GM13976 (cell line): ENCODE results near the gene ZNF248.

Source experiments
- DNase-seq: peaks from one replicate; pipeline ENCODE4 v3.0.0; 2012; ENCODE audit warnings: low spot score
- in situ Hi-C: fragments of 300-500 bp; cut with MboI; formaldehyde crosslinking; loops from one replicate; pipeline ENCODE4 v1.12.0; 2022; ENCODE audit warnings: low sequenced_read_pairs, mixed read lengths, inconsistent platforms; ENCODE audit not compliant: unreplicated experiment
- TF ChIP-seq, protein P1 (sequence below): IDR thresholded peaks from 2 replicates; pipeline ENCODE4 v1.5.1; 2012; ENCODE audit warnings: borderline replicate concordance, mild to moderate bottlenecking; ENCODE audit not compliant: insufficient read depth; ENCODE audit errors: extremely low read depth, missing control alignments, control extremely low read depth

The ZNF248 gene

DNA sequence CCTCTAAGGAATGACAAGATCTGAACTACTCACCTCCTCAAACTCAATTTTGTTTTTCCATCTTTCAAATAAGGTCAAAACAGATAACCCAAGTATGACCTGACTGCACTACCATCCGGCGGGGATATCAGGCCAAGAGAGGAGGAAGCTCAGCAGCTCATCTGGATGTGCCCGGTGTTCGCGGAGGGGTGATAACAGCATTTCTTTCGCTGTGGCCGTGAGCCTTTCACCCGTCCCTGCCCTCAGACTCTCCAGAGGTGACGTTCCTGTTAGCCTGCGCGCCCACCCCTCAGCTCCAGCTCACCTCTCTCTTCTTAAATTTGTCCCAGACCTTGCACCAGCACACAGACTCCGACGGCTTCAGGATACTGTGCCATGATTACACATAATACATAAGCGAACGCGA is 526 bp downstream of the ZNF248 start:
- in situ Hi-C loops = no loop called here
- TF ChIP-seq, protein P1, sequence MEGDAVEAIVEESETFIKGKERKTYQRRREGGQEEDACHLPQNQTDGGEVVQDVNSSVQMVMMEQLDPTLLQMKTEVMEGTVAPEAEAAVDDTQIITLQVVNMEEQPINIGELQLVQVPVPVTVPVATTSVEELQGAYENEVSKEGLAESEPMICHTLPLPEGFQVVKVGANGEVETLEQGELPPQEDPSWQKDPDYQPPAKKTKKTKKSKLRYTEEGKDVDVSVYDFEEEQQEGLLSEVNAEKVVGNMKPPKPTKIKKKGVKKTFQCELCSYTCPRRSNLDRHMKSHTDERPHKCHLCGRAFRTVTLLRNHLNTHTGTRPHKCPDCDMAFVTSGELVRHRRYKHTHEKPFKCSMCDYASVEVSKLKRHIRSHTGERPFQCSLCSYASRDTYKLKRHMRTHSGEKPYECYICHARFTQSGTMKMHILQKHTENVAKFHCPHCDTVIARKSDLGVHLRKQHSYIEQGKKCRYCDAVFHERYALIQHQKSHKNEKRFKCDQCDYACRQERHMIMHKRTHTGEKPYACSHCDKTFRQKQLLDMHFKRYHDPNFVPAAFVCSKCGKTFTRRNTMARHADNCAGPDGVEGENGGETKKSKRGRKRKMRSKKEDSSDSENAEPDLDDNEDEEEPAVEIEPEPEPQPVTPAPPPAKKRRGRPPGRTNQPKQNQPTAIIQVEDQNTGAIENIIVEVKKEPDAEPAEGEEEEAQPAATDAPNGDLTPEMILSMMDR = no peak
- DNase-seq = peak; percentile 32

DNA sequence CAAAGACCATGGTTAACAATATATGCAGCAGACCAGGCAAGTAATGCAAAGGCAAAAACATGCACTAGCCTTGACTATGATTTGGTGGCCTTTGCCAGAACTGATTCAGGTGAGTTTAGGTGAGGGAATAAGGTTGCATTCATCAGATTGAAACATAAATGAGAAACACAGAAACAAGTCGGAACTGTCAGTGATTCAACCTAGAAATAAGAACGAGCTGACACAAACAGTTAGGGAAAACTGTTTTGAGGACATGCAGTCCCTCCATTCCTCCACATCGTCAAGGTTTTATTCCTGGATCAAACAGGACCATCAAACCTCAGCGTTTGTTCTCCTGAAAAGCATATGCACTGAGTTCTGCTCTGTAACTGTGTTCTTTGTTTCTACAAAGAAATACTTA is 1.8 kb downstream of the ZNF248 start:
- DNase-seq = no peak
- in situ Hi-C loops = no loop called here
- TF ChIP-seq, protein P1 = no peak

DNA sequence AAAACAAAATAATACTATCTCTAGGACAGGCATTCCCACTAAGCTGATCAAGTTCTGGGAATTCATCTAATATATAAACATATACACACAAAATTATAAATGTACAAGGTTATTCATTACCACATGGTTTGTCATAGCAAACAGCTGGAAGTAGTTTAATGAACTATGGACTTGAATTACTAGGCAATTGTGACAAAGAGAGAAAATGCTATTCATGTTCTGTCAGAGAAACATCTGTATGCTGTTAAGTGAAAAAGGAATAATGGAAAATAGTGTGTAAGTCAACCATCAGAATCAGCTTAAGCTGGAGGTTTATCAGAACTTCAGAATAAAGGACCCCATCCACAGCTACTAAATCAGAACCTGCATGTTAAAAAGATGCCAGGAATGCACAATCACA is 2.8 kb downstream of the ZNF248 start:
- in situ Hi-C loops = no loop called here
- no peak for DNase-seq
- TF ChIP-seq, protein P1 = no peak

DNA sequence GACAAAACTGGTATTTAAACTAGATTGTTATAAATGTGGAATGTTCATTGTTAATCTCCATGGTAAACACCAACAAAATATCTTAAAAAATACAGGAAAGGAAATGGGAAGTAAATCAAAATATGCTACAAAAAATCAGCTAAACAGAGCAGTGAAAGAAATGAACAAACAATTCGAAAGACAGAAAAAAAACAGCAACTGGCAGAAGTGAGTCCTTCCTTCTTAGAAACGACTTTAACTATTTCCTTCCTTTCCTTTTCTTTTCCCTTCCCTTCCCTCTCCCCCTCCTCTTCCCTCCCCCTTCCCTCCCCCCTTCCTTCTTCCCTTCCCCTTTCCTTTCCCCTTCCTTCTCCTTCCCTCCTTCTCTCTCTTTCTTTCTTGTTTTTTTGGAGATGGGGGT is 12.8 kb downstream of the ZNF248 start:
- no peak for DNase-seq

DNA sequence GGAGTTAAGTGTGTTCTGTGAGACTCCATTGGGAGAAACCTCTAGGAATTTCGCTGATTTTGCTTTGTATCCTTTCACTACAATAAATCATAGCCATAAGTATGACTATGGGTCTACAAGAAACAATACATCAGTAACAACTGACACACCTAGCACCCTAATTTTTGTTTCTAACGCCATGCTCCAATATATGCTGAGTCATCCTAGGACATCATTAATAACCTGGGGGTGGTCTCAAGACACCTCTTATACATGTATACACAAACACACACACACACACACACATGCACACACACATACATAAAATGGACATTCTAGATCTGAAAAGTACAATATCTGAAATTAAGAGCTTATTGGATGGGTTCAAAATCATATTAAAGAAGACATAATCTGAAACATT is 18.2 kb downstream of the ZNF248 start:
- TF ChIP-seq, protein P1 = no peak
- in situ Hi-C loops = no loop called here
- no peak for DNase-seq

More for the DNA sequence above, 12.8 kb downstream of the ZNF248 start:
- in situ Hi-C loops = no loop called here
- TF ChIP-seq, protein P1 = no peak

DNA sequence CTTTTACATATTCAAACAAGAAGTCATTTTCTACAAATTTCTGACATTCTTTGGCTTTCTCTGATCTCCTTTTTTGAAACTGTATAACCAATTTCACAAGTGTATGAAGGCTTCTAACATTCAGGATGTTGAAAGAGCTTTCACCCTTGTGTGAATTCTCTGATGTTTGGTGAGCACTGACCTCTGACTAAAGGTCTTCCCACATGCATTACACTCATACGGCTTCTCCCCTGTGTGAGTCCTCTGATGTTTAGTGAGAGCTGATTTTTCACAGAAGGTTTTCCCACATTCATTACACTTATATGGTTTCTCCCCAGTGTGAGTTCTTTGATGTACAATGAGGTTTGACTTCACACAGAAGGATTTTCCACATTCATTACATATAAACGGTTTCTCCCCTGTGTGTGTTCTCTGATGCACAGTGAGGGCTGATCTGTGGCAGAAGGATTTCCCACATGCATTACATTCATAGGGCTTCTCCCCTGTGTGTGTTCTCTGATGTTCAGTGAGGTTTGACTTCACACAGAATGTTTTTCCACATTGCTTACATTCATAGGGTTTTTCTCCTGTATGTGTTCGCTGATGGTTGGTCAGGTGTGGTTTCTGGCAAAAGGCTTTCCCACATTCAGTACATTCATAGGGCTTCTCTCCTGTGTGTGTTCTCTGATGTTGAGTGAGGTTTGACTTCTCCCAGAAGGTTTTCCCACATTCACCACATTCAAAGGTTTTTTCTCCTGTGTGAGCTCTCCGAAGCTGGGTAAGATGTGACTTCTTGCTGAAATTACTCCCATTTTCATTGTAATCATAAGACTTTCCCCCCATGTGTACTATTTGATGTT is 25.7 kb downstream of the ZNF248 start:
- no peak for DNase-seq
- TF ChIP-seq, protein P1 = no peak
- in situ Hi-C loops = no loop called here
